WTC11 (cell line): ENCODE data around the gene CASTOR2. TPM values are rescaled to one million over a fixed set of nuclear protein-coding genes. Genes with fewer than 3 reads are reported as not detected.
A peak's percentile ranks its signal among the peaks of the same experiment; 100 is the strongest.

Source experiments
- ATAC-seq: fragments of 200-7000 bp; cut with Tn5 transposase; 2 replicates; pipeline ENCODE4 v1.10.0; 2021; ENCODE audit warnings: mild to moderate bottlenecking, moderate library complexity
- CTCF ChIA-PET: fragments of 300-600 bp; sonication (Branson Sonifier 250); formaldehyde crosslinking; loops from one replicate; lab custom pipeline; 2021; ENCODE audit warnings: antibody characterized with exemption; lab: Charles Lee
- POLR2A ChIA-PET: fragments of 350-600 bp; sonication (Branson Sonifier 250); formaldehyde crosslinking; loops from one replicate; lab custom pipeline; 2021; ENCODE audit warnings: antibody characterized with exemption; lab: Charles Lee
- DNase-seq: peaks from one replicate; pipeline ENCODE4 v3.0.0; 2021; ENCODE audit warnings: low spot score
- H3K27ac Mint-ChIP-seq: 2 replicates; pipeline ENCODE4 v1.8.0; 2021; ENCODE audit warnings: mixed read lengths
- H3K27me3 Mint-ChIP-seq: 2 replicates; pipeline ENCODE4 v1.8.0; 2021; ENCODE audit warnings: low read depth, mild to moderate bottlenecking, moderate library complexity, mixed read lengths
- H3K36me3 Mint-ChIP-seq: 2 replicates; pipeline ENCODE4 v1.8.0; 2021; ENCODE audit warnings: mixed read lengths
- H3K4me1 Mint-ChIP-seq: 2 replicates; pipeline ENCODE4 v1.8.0; 2022; ENCODE audit warnings: mixed read lengths
- H3K4me3 Mint-ChIP-seq: 2 replicates; pipeline ENCODE4 v1.8.0; 2021; ENCODE audit warnings: mild to moderate bottlenecking, moderate library complexity, mixed read lengths
- H3K9me3 Mint-ChIP-seq: 2 replicates; pipeline ENCODE4 v1.8.0; 2021; ENCODE audit warnings: mixed read lengths
- AR ChIP-seq: fragments of 250-450 bp; sonication (Bioruptor Pico); IDR thresholded peaks from 2 replicates; pipeline ENCODE4 v1.9.0; 2021; ENCODE audit warnings: mild to moderate bottlenecking
- CREB1 ChIP-seq: sonication (generic); formaldehyde crosslinking; IDR thresholded peaks from 2 replicates; pipeline ENCODE4 v1.8.0; 2023; ENCODE audit warnings: mild to moderate bottlenecking, missing genetic modification reagents
- E2F1 ChIP-seq: sonication (generic); formaldehyde crosslinking; IDR thresholded peaks from 2 replicates; pipeline ENCODE4 v1.8.0; 2022; ENCODE audit warnings: mild to moderate bottlenecking, missing genetic modification reagents
- FOXP1 ChIP-seq: sonication (generic); formaldehyde crosslinking; IDR thresholded peaks from 2 replicates; pipeline ENCODE4 v1.8.0; 2022; ENCODE audit warnings: missing genetic modification reagents, mild to moderate bottlenecking, moderate library complexity, borderline replicate concordance
- HMGA2 ChIP-seq: fragments of 250-450 bp; sonication (Bioruptor Pico); IDR thresholded peaks from 2 replicates; pipeline ENCODE4 v1.4.0; 2021; ENCODE audit warnings: mild to moderate bottlenecking, moderate library complexity
- JUN ChIP-seq: sonication (generic); formaldehyde crosslinking; IDR thresholded peaks from 2 replicates; pipeline ENCODE4 v1.8.0; 2023; ENCODE audit warnings: mild to moderate bottlenecking, missing genetic modification reagents
- NFYB ChIP-seq: sonication (generic); formaldehyde crosslinking; conservative IDR thresholded peaks from 2 replicates; pipeline ENCODE4 v1.8.0; 2022; ENCODE audit warnings: low read depth, missing genetic modification reagents
- OVOL2 ChIP-seq: fragments of 250-450 bp; sonication (Bioruptor Pico); IDR thresholded peaks from 2 replicates; pipeline ENCODE4 v1.9.0; 2021; ENCODE audit warnings: mild to moderate bottlenecking, borderline replicate concordance
- PRDM15 ChIP-seq: sonication (generic); formaldehyde crosslinking; IDR thresholded peaks from 2 replicates; pipeline ENCODE4 v1.8.0; 2022; ENCODE audit warnings: missing genetic modification reagents
- SMAD3 ChIP-seq: sonication (generic); formaldehyde crosslinking; IDR thresholded peaks from 2 replicates; pipeline ENCODE4 v1.8.0; 2022; ENCODE audit warnings: missing genetic modification reagents, mild to moderate bottlenecking, borderline replicate concordance
- USF1 ChIP-seq: sonication (generic); formaldehyde crosslinking; IDR thresholded peaks from 2 replicates; pipeline ENCODE4 v1.8.0; 2022; ENCODE audit warnings: mild to moderate bottlenecking, missing genetic modification reagents
- ZNF423 ChIP-seq: fragments of 250-450 bp; sonication (Bioruptor Pico); IDR thresholded peaks from 2 replicates; pipeline ENCODE4 v2.1.2; 2022; ENCODE audit warnings: mild to moderate bottlenecking, moderate library complexity
- ZNF512 ChIP-seq: sonication (generic); formaldehyde crosslinking; IDR thresholded peaks from 2 replicates; pipeline ENCODE4 v1.8.1; 2022; ENCODE audit warnings: missing genetic modification reagents, borderline replicate concordance
- total RNA-seq: library from RNA; stranded (reverse); gene quantifications from 3 replicates; pipeline ENCODE4 v1.2.3, GENCODE V29; 2021

Gene CASTOR2
- total RNA-seq, 1 experiment from 2014 or later: 38.7 TPM

- peaks cover 58% of the 10 kb centered on the region for H3K36me3 Mint-ChIP-seq
- POLR2A ChIA-PET: no interaction called here
- no peaks in the 10 kb centered on the region; the same call in 1 of the 2 replicates for H3K27me3 Mint-ChIP-seq
- no peaks in the 10 kb centered on the region for H3K4me1 Mint-ChIP-seq
- H3K27ac Mint-ChIP-seq: peak overlapping the region; percentile 34
- TF ChIP-seq HMGA2 (CRISPR knock-in tag) (no peak), NFYB (CRISPR knock-in tag) (no peak), SMAD3 (CRISPR knock-in tag) (no peak), FOXP1 (no peak), ZNF423 (CRISPR knock-in tag) (no peak)
- DNase-seq: no peak
- no peak for ATAC-seq
- CTCF ChIA-PET: no interaction called here
- H3K4me3 Mint-ChIP-seq: no peak overlapping the region
- no peaks in the 10 kb centered on the region for H3K9me3 Mint-ChIP-seq
Measured at GRCh38 chr7:75064291-75064690, 99.8 kb downstream of the CASTOR2 start.

GRCh38 chr7:75064801-75065200 lies 100.3 kb downstream of the CASTOR2 start:
- no peak for DNase-seq
- TF ChIP-seq USF1 (CRISPR knock-in tag) (no peak), JUN (CRISPR knock-in tag) (no peak), OVOL2 (CRISPR knock-in tag) (no peak), PRDM15 (CRISPR knock-in tag) (no peak), E2F1 (CRISPR knock-in tag) (no peak)
- TF ChIP-seq, all 79 proteins: peak for 0
- CTCF ChIA-PET: no interaction called here
- Mint-ChIP-seq H3K27ac (peak overlapping the region; percentile 34; the same call in 1 of the 2 replicates), H3K4me3 (no peak overlapping the region), H3K9me3 (no peaks in the 10 kb centered on the region), H3K36me3 (peaks cover 61% of the 10 kb centered on the region), H3K4me1 (no peaks in the 10 kb centered on the region), H3K27me3 (no peaks in the 10 kb centered on the region; the same call in 1 of the 2 replicates)
- POLR2A ChIA-PET: no interaction called here
- ATAC-seq: no peak

GRCh38 chr7:75066521-75066920 lies 102.0 kb downstream of the CASTOR2 start:
- no peaks in the 10 kb centered on the region for H3K4me1 Mint-ChIP-seq
- H3K9me3 Mint-ChIP-seq: no peaks in the 10 kb centered on the region
- H3K27ac Mint-ChIP-seq: no peak overlapping the region
- H3K27me3 Mint-ChIP-seq: no peaks in the 10 kb centered on the region; the same call in 1 of the 2 replicates
- no peak for TF ChIP-seq PRDM15 (CRISPR knock-in tag)
- no peak for TF ChIP-seq CREB1 (CRISPR knock-in tag)
- TF ChIP-seq AR: no peak
- no peak for TF ChIP-seq ZNF512
- DNase-seq: no peak
- H3K36me3 Mint-ChIP-seq: peaks cover 58% of the 10 kb centered on the region
- no peak for ATAC-seq
- ChIA-PET CTCF (no interaction called here), POLR2A (no interaction called here)
- H3K4me3 Mint-ChIP-seq: no peak overlapping the region
